HEK293 (cell line): ENCODE data around the gene FAM110D.

Experiments used
- CTCF ChIA-PET: fragments of 350-600 bp; formaldehyde crosslinking; extraction: SDS; loops from one replicate; lab custom pipeline; 2021; ENCODE audit warnings: antibody characterized with exemption; lab: Yijun Ruan, JAX
- POLR2A ChIA-PET: fragments of 300-600 bp; formaldehyde crosslinking; extraction: SDS; loops from one replicate; lab custom pipeline; 2020; ENCODE audit warnings: antibody characterized with exemption, inconsistent platforms; lab: Yijun Ruan, JAX
- H3K27ac ChIP-seq: fragments of 200-500 bp; sonication (Bioruptor generic); 2 replicates; pipeline ENCODE4 v1.5.1; 2014; ENCODE audit warnings: low read depth, low read length, control low read depth, inconsistent platforms; ENCODE audit errors: extremely low read depth
- H3K36me3 ChIP-seq, 2 experiments: fragments of 200-500 bp in 1 of 2; sonication (Bioruptor generic) in 1 of 2; 1 replicate in 1 of 2; 2 replicates in 1 of 2; pipeline ENCODE4 v1.5.1; 2014 to 2017; ENCODE audit warnings: inconsistent platforms in 2 of 2, low read length in 2 of 2; ENCODE audit not compliant: control insufficient read depth in 2 of 2, insufficient read depth in 1 of 2
- H3K4me1 ChIP-seq: fragments of 200-500 bp; sonication (Bioruptor generic); 2 replicates; pipeline ENCODE4 v1.5.1; 2014; ENCODE audit warnings: mild to moderate bottlenecking, low read length, inconsistent platforms; ENCODE audit not compliant: control insufficient read depth, insufficient read depth
- H3K4me3 ChIP-seq: 2 replicates; pipeline ENCODE4 v1.5.1; 2011; ENCODE audit warnings: low read depth, mild to moderate bottlenecking, control low read depth, low read length, moderate library complexity
- H3K9me3 ChIP-seq: fragments of 200-500 bp; sonication (Bioruptor generic); 2 replicates; pipeline ENCODE4 v1.5.1; 2014; ENCODE audit warnings: low read depth, low read length, inconsistent platforms; ENCODE audit not compliant: control insufficient read depth, insufficient read depth
- BCL11A ChIP-seq: fragments of 450-650 bp; formaldehyde crosslinking; IDR thresholded peaks from 2 replicates; pipeline ENCODE4 v1.5.1; 2016; ENCODE audit warnings: low read depth, missing biosample characterization, missing genetic modification characterization
- GLI4 ChIP-seq: fragments of 450-650 bp; formaldehyde crosslinking; IDR thresholded peaks from 2 replicates; pipeline ENCODE4 v1.5.1; 2016; ENCODE audit warnings: missing biosample characterization, missing genetic modification characterization
- GLIS2 ChIP-seq: fragments of 450-650 bp; formaldehyde crosslinking; IDR thresholded peaks from 2 replicates; pipeline ENCODE4 v1.5.1; 2016; ENCODE audit warnings: missing biosample characterization, missing genetic modification characterization
- INSM2 ChIP-seq: fragments of 450-650 bp; formaldehyde crosslinking; IDR thresholded peaks from 2 replicates; pipeline ENCODE4 v1.5.1; 2016; ENCODE audit warnings: missing biosample characterization, missing genetic modification characterization
- OVOL3 ChIP-seq: fragments of 450-650 bp; formaldehyde crosslinking; IDR thresholded peaks from 2 replicates; pipeline ENCODE4 v1.5.1; 2016; ENCODE audit warnings: missing biosample characterization, missing genetic modification characterization
- SCRT1 ChIP-seq: fragments of 450-650 bp; formaldehyde crosslinking; IDR thresholded peaks from 2 replicates; pipeline ENCODE4 v1.5.1; 2016; ENCODE audit warnings: missing biosample characterization, missing genetic modification characterization, borderline replicate concordance
- SCRT2 ChIP-seq: fragments of 450-650 bp; formaldehyde crosslinking; IDR thresholded peaks from 2 replicates; pipeline ENCODE4 v1.5.1; 2016; ENCODE audit warnings: missing biosample characterization, missing genetic modification characterization
- WT1 ChIP-seq: fragments of 450-650 bp; formaldehyde crosslinking; IDR thresholded peaks from 2 replicates; pipeline ENCODE4 v1.5.1; 2016; ENCODE audit warnings: missing biosample characterization, missing genetic modification characterization
- ZNF175 ChIP-seq: fragments of 450-650 bp; formaldehyde crosslinking; IDR thresholded peaks from 2 replicates; pipeline ENCODE4 v1.5.1; 2016; ENCODE audit warnings: missing biosample characterization, missing genetic modification characterization
- ZNF202 ChIP-seq: fragments of 450-650 bp; formaldehyde crosslinking; IDR thresholded peaks from 2 replicates; pipeline ENCODE4 v1.5.1; 2016; ENCODE audit warnings: missing biosample characterization, missing genetic modification characterization, borderline replicate concordance
- ZNF324 ChIP-seq: fragments of 450-650 bp; formaldehyde crosslinking; IDR thresholded peaks from 2 replicates; pipeline ENCODE4 v1.5.1; 2016; ENCODE audit warnings: missing biosample characterization, missing genetic modification characterization
- ZNF37A ChIP-seq: fragments of 450-650 bp; IDR thresholded peaks from 2 replicates; pipeline ENCODE4 v1.5.1; 2018; ENCODE audit warnings: missing biosample characterization, missing genetic modification characterization
- ZNF501 ChIP-seq: fragments of 450-650 bp; formaldehyde crosslinking; IDR thresholded peaks from 2 replicates; pipeline ENCODE4 v1.5.1; 2016; ENCODE audit warnings: missing biosample characterization, missing genetic modification characterization
- ZNF518A ChIP-seq: fragments of 450-650 bp; formaldehyde crosslinking; conservative IDR thresholded peaks from 2 replicates; pipeline ENCODE4 v1.5.1; 2016; ENCODE audit warnings: low read depth, missing biosample characterization, missing genetic modification characterization
- ZNF548 ChIP-seq: fragments of 450-650 bp; formaldehyde crosslinking; IDR thresholded peaks from 2 replicates; pipeline ENCODE4 v1.5.1; 2016; ENCODE audit warnings: missing biosample characterization, missing genetic modification characterization
- ZNF558 ChIP-seq: fragments of 450-650 bp; formaldehyde crosslinking; IDR thresholded peaks from 2 replicates; pipeline ENCODE4 v1.5.1; 2016; ENCODE audit warnings: missing biosample characterization, missing genetic modification characterization
- ZNF571 ChIP-seq: fragments of 450-650 bp; formaldehyde crosslinking; IDR thresholded peaks from 2 replicates; pipeline ENCODE4 v1.5.0; 2017; ENCODE audit warnings: missing biosample characterization, missing genetic modification characterization
- ZNF645 ChIP-seq: fragments of 450-650 bp; formaldehyde crosslinking; IDR thresholded peaks from 2 replicates; pipeline ENCODE4; 2016; ENCODE audit warnings: missing biosample characterization, missing genetic modification characterization
- ZNF658 ChIP-seq: fragments of 450-650 bp; formaldehyde crosslinking; IDR thresholded peaks from 2 replicates; pipeline ENCODE4; 2016; ENCODE audit warnings: missing biosample characterization, missing genetic modification characterization
- ZNF664 ChIP-seq: fragments of 450-650 bp; formaldehyde crosslinking; IDR thresholded peaks from 2 replicates; pipeline ENCODE4 v1.5.1; 2016; ENCODE audit warnings: missing biosample characterization, missing genetic modification characterization
- ZNF777 ChIP-seq: fragments of 450-650 bp; formaldehyde crosslinking; IDR thresholded peaks from 2 replicates; pipeline ENCODE4 v1.5.1; 2017; ENCODE audit warnings: missing biosample characterization, missing genetic modification characterization, borderline replicate concordance
- ZNF785 ChIP-seq: fragments of 450-650 bp; formaldehyde crosslinking; IDR thresholded peaks from 2 replicates; pipeline ENCODE4 v1.5.1; 2016; ENCODE audit warnings: missing biosample characterization, missing genetic modification characterization
- ZNF792 ChIP-seq: fragments of 450-650 bp; formaldehyde crosslinking; IDR thresholded peaks from 2 replicates; pipeline ENCODE4 v1.5.1; 2016; ENCODE audit warnings: missing biosample characterization, missing genetic modification characterization
- ZSCAN5A ChIP-seq: fragments of 450-650 bp; formaldehyde crosslinking; IDR thresholded peaks from 2 replicates; pipeline ENCODE4 v1.5.1; 2016; ENCODE audit warnings: missing biosample characterization, missing genetic modification characterization

FAM110D gene

GRCh38 chr1:26124418-26125331 lies 34.2 kb upstream of the FAM110D start:
- no peak overlapping the region for H3K27ac ChIP-seq
- H3K36me3 ChIP-seq: peaks cover 0 to 11% of the 10 kb centered on the region in 2 experiments; a peak in 2 of 3 replicates
- ChIA-PET POLR2A (interaction anchor here (0.8 to 1.2 kb wide), 2 partner anchors 13 to 89 kb away, joined by 3 read pairs; partner anchors contain the start of gene PDIK1L), CTCF (interaction anchor here (0.7 to 7.1 kb wide), 5 partner anchors 14 to 734 kb away, joined by 3 to 39 read pairs (median 4); no protein-coding TSS in a partner anchor)
- H3K4me1 ChIP-seq: peaks cover 11% of the 10 kb centered on the region; the same call in 1 of the 2 replicates
- TF ChIP-seq ZNF501 (tag by site-specific recombination): no peak
- no peak for TF ChIP-seq ZNF558 (tag by site-specific recombination)
- no peak for TF ChIP-seq ZNF548 (tag by site-specific recombination)
- TF ChIP-seq GLIS2: no peak
- TF ChIP-seq ZNF785 (tag by site-specific recombination): no peak
- TF ChIP-seq INSM2 (tag by site-specific recombination): no peak
- TF ChIP-seq ZNF571 (tag by site-specific recombination): no peak
- no peak for TF ChIP-seq ZNF658
- TF ChIP-seq SCRT2 (tag by site-specific recombination): no peak
- no peak for TF ChIP-seq ZNF792 (tag by site-specific recombination)
- TF ChIP-seq ZNF777 (tag by site-specific recombination): no peak
- TF ChIP-seq OVOL3 (tag by site-specific recombination): no peak
- no peak for TF ChIP-seq ZNF175
- no peak for TF ChIP-seq ZNF645 (tag by site-specific recombination)
- TF ChIP-seq GLI4: no peak
- H3K4me3 ChIP-seq: no peak overlapping the region
- no peaks in the 10 kb centered on the region for H3K9me3 ChIP-seq

- Histone ChIP-seq H3K4me3 (no peak overlapping the region), H3K9me3 (no peaks in the 10 kb centered on the region), H3K27ac (no peak overlapping the region), H3K36me3 (peaks cover 0 to 7% of the 10 kb centered on the region in 2 experiments; a peak in 1 of 3 replicates), H3K4me1 (peaks cover 11% of the 10 kb centered on the region; the same call in 1 of the 2 replicates)
- CTCF ChIA-PET: interaction anchor here (0.7 to 7.1 kb wide), 4 partner anchors 20 to 733 kb away, joined by 4 to 39 read pairs (median 5); partner anchors contain the start of gene CEP85
- TF ChIP-seq ZSCAN5A: no peak
- no peak for TF ChIP-seq WT1 (tag by site-specific recombination)
- TF ChIP-seq SCRT1 (tag by site-specific recombination): no peak
- TF ChIP-seq ZNF518A: no peak
- no peak for TF ChIP-seq BCL11A
- no peak for TF ChIP-seq ZNF37A (tag by site-specific recombination)
- TF ChIP-seq ZNF175: no peak
- no peak for TF ChIP-seq ZNF664 (tag by site-specific recombination)
- TF ChIP-seq ZNF202: no peak
- no peak for TF ChIP-seq ZNF324 (tag by site-specific recombination)
- POLR2A ChIA-PET: interaction anchor here (0.8 to 1.7 kb wide), 2 partner anchors 14 to 109 kb away, joined by 3 to 4 read pairs; partner anchors contain the start of genes CEP85 and PDIK1L
Measured at GRCh38 chr1:26125382-26125781, 33.5 kb upstream of the FAM110D start.
